Inferior parietal cortex (tissue), 1 donor: Measurements from ENCODE around the gene LRMDA.

ENCODE experiments used
- DNase-seq: peaks from one replicate; pipeline ENCODE4 v3.0.0-alpha.2; 2016; ENCODE audit errors: extremely low spot score

Gene LRMDA

GRCh38 chr10:75995041-75995430 is 563.6 kb downstream of the LRMDA start:
- no peak for DNase-seq

- DNase-seq: no peak
These were observed 564.3 kb downstream of the LRMDA start for GRCh38 chr10:75995720-75996119.

DNA sequence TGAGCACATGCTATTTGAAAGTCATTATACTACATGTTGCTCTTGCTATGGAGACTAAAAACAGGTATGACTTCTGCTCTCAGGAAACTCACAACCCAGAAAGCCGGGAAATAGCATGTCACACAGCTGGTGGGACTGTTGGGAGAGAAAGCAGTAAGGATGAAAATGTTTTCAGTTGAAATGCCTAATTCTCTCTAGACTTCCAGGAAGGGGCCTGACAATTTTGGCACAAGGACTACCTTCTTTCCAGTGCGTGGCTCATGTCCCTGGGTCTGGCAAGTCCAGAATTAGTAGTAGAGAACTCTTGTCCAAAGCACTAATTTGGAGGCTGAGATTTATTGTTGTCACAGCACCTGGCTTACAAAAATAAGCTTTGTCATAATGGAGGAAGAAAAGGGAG is 567.6 kb downstream of the LRMDA start:
- no peak for DNase-seq

- no peak for DNase-seq
These were observed 568.2 kb downstream of the LRMDA start for GRCh38 chr10:75999515-76000209.

GRCh38 chr10:76000550-76000949 is 569.1 kb downstream of the LRMDA start:
- DNase-seq: no peak

GRCh38 chr10:76001019-76001418 is 569.6 kb downstream of the LRMDA start:
- no peak for DNase-seq

GRCh38 chr10:76001461-76001860 is 570.0 kb downstream of the LRMDA start:
- DNase-seq: no peak

- DNase-seq: no peak
These were observed 570.9 kb downstream of the LRMDA start for GRCh38 chr10:76002262-76002854.

GRCh38 chr10:76007667-76008181 is 576.3 kb downstream of the LRMDA start:
- no peak for DNase-seq

- no peak for DNase-seq
These were observed 578.1 kb downstream of the LRMDA start for GRCh38 chr10:76009531-76009930.

- no peak for DNase-seq
These were observed 579.3 kb downstream of the LRMDA start for GRCh38 chr10:76010703-76011102.

- DNase-seq: no peak
These were observed 581.4 kb downstream of the LRMDA start for GRCh38 chr10:76012716-76013327.

GRCh38 chr10:76015245-76015644 is 583.8 kb downstream of the LRMDA start:
- DNase-seq: no peak

GRCh38 chr10:76017026-76017732 is 585.8 kb downstream of the LRMDA start:
- DNase-seq: no peak

DNA sequence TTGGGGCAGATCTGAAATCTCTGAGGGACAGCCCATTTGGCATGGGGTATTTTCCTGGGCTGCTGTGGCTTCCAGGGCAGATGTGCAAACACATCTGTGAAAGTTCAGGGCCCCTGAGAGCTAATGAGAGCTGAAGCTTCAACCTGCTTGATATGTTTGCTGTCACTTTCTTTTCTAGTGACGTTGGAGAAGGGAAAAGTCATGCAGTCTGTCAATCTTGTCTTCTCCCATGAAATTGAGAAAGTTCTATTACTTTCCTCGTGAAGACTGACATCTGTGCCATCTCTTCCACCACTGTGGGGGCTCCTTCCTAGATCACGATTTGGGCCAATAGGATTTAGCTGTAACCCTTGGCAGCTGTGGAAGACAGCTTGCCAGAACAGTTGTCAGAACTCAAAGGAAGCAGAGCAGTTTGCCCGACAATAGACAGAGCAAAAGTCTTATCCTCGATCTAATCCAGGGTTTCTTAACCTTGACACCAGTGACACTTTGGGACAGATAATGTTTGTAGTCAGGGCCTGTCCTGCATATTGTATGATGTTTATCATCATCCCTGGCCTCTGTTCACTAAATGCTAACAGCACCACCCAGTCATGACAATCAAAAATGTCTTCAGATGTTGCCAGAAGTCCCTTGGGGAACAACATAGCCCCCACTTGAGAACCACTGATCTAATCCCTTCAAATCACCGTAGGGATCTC is 586.5 kb downstream of the LRMDA start:
- DNase-seq: no peak

DNA sequence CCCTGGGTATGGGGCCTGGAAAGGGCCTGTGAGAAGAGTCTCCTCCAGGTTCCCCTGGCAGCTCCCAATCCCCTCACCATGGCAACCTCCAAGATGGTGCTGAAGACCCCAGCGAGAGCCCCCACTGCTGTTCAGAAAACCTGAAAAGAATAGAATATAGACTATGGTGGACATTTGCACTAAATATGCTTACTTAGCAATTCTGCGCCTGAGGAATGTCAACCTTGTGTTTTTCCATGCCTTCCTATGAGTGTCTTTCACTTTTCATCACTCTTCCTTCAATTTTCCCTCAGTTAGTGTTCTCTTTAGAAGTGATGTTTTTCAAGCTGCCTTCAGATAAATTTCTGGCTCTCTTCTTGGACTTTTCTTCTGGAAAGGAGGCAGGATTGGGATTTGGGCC is 589.2 kb downstream of the LRMDA start:
- DNase-seq: no peak

- no peak for DNase-seq
These were observed 590.0 kb downstream of the LRMDA start for GRCh38 chr10:76021398-76021797.

GRCh38 chr10:76022366-76022765 is 590.9 kb downstream of the LRMDA start:
- DNase-seq: no peak

- DNase-seq: no peak
These were observed 591.6 kb downstream of the LRMDA start for GRCh38 chr10:76023007-76023406.

DNA sequence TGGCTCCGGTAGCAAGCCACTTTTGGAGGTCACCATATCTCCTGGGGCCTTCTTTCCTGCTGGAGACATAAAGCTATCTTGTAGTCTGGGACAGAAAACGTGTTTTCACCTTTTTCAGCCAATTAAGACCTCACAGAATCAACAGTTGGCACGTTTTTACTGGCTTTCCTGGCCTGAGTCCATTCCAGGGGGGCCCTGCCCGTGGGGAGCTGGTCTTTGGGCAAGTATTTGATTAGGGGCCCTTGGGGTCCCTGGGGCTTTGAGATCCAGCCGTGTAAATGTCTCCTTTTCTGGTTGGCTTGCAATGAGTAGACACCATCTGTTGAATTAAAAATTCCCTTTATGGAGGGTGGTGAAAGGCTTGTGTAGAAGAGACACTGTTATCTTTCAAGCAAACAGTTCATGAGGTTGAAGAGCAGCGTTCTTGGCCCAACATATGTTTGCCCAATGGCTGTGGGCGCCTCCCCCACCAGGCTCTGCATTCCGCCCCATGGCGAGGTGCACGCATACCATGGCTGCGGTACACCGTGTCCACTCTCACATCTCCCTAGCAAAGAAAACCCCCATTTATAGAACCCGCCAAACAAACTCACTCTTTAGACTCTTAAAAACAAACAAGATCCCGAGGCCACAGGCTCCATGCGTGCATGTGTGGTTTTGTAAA is 593.2 kb downstream of the LRMDA start:
- DNase-seq: no peak

DNA sequence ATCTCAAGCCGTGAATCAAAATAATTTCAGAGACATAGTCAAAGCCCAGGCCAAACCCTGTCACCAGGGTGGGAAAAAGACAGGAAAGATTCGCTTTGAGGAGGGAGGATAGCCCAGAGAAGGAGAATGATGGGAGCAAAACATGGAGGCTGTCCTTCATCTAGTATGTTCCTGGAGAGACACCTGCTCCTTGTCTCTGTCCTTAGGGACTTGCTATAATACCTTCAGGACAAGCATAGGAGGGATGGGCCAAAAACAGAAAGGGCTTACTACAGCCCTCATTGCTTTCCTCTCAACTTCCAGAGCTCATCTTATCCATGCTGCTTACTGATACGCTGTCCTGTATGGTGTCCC is 593.7 kb downstream of the LRMDA start:
- DNase-seq: no peak
